Fibroblast of pulmonary artery (primary cell): Measurements from ENCODE around the gene SELENOS.

Experiments
- DNase-seq: peaks from one replicate; pipeline ENCODE4 v3.0.0-alpha.2; 2010; ENCODE audit warnings: low read depth
- H3K4me3 ChIP-seq: replicated peaks from 2 replicates; pipeline ENCODE4 v1.5.1; 2011; ENCODE audit warnings: low read depth, mild to moderate bottlenecking, control low read depth, low read length, moderate library complexity
- TF ChIP-seq, protein P1 (sequence below): IDR thresholded peaks from 2 replicates; pipeline ENCODE4 v1.5.1; 2011; ENCODE audit warnings: mild to moderate bottlenecking, control low read depth, low read length, inconsistent platforms; ENCODE audit errors: missing control alignments

SELENOS gene

DNA sequence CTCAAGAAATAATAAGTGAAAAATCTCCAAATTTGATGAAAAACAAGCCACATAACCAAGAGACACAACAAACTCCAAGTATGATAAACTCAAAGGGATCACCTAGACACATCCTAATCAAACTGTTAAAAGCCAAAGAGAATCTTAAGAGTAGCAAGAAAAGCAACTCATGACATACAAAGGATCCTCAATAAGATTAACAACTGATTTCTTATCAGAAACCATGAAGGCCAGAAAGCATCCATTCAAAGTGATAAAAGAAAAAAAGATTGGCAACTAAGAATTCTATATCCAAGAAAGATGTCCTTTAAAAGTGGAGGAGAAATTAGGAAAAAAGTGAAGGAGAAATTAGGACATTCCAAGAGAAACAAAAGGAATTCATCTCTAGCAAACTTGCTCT is 49.0 kb downstream of the SELENOS start:
- TF ChIP-seq, protein P1, sequence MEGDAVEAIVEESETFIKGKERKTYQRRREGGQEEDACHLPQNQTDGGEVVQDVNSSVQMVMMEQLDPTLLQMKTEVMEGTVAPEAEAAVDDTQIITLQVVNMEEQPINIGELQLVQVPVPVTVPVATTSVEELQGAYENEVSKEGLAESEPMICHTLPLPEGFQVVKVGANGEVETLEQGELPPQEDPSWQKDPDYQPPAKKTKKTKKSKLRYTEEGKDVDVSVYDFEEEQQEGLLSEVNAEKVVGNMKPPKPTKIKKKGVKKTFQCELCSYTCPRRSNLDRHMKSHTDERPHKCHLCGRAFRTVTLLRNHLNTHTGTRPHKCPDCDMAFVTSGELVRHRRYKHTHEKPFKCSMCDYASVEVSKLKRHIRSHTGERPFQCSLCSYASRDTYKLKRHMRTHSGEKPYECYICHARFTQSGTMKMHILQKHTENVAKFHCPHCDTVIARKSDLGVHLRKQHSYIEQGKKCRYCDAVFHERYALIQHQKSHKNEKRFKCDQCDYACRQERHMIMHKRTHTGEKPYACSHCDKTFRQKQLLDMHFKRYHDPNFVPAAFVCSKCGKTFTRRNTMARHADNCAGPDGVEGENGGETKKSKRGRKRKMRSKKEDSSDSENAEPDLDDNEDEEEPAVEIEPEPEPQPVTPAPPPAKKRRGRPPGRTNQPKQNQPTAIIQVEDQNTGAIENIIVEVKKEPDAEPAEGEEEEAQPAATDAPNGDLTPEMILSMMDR = no peak
- no peak overlapping the region for H3K4me3 ChIP-seq
- no peak for DNase-seq

DNA sequence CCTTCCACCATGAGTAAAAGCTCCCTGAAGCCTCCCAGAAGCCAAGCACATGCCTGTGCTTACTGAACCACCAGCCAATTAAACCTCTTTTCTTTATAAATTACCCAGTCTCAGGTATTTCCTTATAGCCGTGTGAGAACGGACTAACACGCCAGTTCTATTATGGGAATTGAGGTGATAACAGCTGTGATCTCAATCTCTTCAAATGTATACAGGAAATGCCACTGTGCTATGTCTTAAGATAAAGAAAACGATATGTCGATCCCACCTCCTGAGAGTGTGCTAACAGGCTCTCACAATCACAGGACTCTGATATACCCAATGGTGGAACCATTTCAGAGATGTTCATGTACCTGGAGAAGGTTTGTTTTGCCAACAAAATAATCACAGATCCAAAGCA is 51.6 kb downstream of the SELENOS start:
- DNase-seq = no peak
- TF ChIP-seq, protein P1 = no peak
- H3K4me3 ChIP-seq = no peak overlapping the region
